GM12878 (cell line): ENCODE data around the gene LRP1. TPM values are rescaled to one million over a fixed set of nuclear protein-coding genes. Genes with fewer than 3 reads are reported as not detected.

ENCODE experiments used
- ATAC-seq: fragments of 200-7000 bp; cut with Tn5 transposase; 3 replicates; pipeline ENCODE4 v1.9.1; 2020; ENCODE audit warnings: mild to moderate bottlenecking, moderate library complexity
- BruUV-seq: library from RNA; stranded (reverse); fragments of 400-500 nt; replicated peaks from 2 replicates; lab custom pipeline; 2021; lab: Mats Ljungman, UMichigan
- CTCF ChIA-PET: fragments of 300-600 bp; sonication (Branson Sonifier 250); formaldehyde crosslinking; extraction: SDS; loops from one replicate; lab custom pipeline; 2021; ENCODE audit warnings: inconsistent platforms; lab: Yijun Ruan, JAX
- POLR2A ChIA-PET: fragments of 350-600 bp; formaldehyde crosslinking; extraction: SDS; loops from one replicate; lab custom pipeline; 2021; ENCODE audit warnings: inconsistent platforms; lab: Charles Lee
- RAD21 ChIA-PET: fragments of 300-600 bp; sonication (Branson Sonifier 250); formaldehyde crosslinking; loops from one replicate; lab custom pipeline; 2023; ENCODE audit warnings: antibody characterized with exemption; ENCODE audit not compliant: unreplicated experiment; lab: Charles Lee
- SMC1A ChIA-PET: fragments of 300-600 bp; sonication (Branson Sonifier 250); formaldehyde crosslinking; loops from one replicate; lab custom pipeline; 2023; ENCODE audit not compliant: unreplicated experiment, uncharacterized antibody; lab: Charles Lee
- DNase-seq: peaks from one replicate; pipeline ENCODE4 v3.0.0-alpha.2; 2011; ENCODE audit warnings: low read depth, low spot score
- FAIRE-seq: peaks from 3 replicates; lab custom pipeline; 2011; peaks lifted over from hg19 to GRCh38; lab: Jason Lieb, UNC
- H2AFZ ChIP-seq: 2 replicates; pipeline ENCODE4 v1.6.0; 2011; ENCODE audit warnings: low read depth, low read length, control low read depth; ENCODE audit not compliant: control insufficient read depth
- H3K27ac ChIP-seq: 2 replicates; pipeline ENCODE4 v1.5.1; 2011; ENCODE audit warnings: control low read depth; ENCODE audit not compliant: control insufficient read depth, insufficient read depth
- H3K27me3 ChIP-seq, 2 experiments: replicated peaks in 1 of 2; 2 replicates each; pipeline versions ENCODE4 v1.6.0 to v1.6.1; 2011; ENCODE audit warnings: low read length in 1 of 2; ENCODE audit not compliant: control insufficient read depth in 2 of 2, insufficient read depth in 2 of 2
- H3K36me3 ChIP-seq, 2 experiments: 2 replicates each; pipeline ENCODE4 v1.5.1; 2011; ENCODE audit warnings: low read length in 1 of 2; ENCODE audit not compliant: control insufficient read depth in 2 of 2, insufficient read depth in 2 of 2
- H3K4me1 ChIP-seq: 2 replicates; pipeline ENCODE4 v1.6.1; 2011; ENCODE audit warnings: mild to moderate bottlenecking, low read length, moderate library complexity, mixed read lengths; ENCODE audit not compliant: control insufficient read depth, insufficient read depth
- H3K4me2 ChIP-seq: 2 replicates; pipeline ENCODE4 v1.6.0; 2011; ENCODE audit warnings: control low read depth; ENCODE audit not compliant: control insufficient read depth, insufficient read depth
- H3K4me3 ChIP-seq: fragments of 200-600 bp; sonication (generic); 2 replicates; pipeline ENCODE4 v1.5.1; 2016
- H3K79me2 ChIP-seq: 2 replicates; pipeline ENCODE4 v1.6.0; 2011; ENCODE audit warnings: low read length; ENCODE audit not compliant: control insufficient read depth, insufficient read depth
- H3K9ac ChIP-seq: 2 replicates; pipeline ENCODE4 v1.8.0; 2011; ENCODE audit warnings: low read length, control low read depth, mixed read lengths; ENCODE audit not compliant: control insufficient read depth, insufficient read depth
- H3K9me3 ChIP-seq: replicated peaks from 3 replicates; pipeline ENCODE4 v1.5.1; 2011; ENCODE audit warnings: mild to moderate bottlenecking, low read length; ENCODE audit not compliant: control insufficient read depth, insufficient read depth
- H4K20me1 ChIP-seq: 2 replicates; pipeline ENCODE4 v1.6.0; 2011; ENCODE audit not compliant: control insufficient read depth, insufficient read depth
- ETV6 ChIP-seq, 2 experiments: fragments of 450-650 bp in 1 of 2; IDR thresholded peaks in 1 of 2; conservative IDR thresholded peaks in 1 of 2; 2 replicates each; pipeline ENCODE4 v1.6.1; 2014; ENCODE audit warnings: antibody characterized with exemption in 1 of 2, borderline replicate concordance in 1 of 2, low read depth in 1 of 2, mild to moderate bottlenecking in 1 of 2, moderate library complexity in 1 of 2
- JUND ChIP-seq: IDR thresholded peaks from 2 replicates; pipeline ENCODE4 v1.6.1; 2012; ENCODE audit warnings: low read depth, mild to moderate bottlenecking, low read length, improper control_type of control experiment, moderate library complexity
- RFX5 ChIP-seq: IDR thresholded peaks from 2 replicates; pipeline ENCODE4 v1.6.1; 2011; ENCODE audit warnings: low read depth, low read length, improper control_type of control experiment
- SMAD5 ChIP-seq: IDR thresholded peaks from 2 replicates; pipeline ENCODE4 v1.6.1; 2016; ENCODE audit warnings: antibody characterized with exemption, low read depth
- SPI1 ChIP-seq: IDR thresholded peaks from 2 replicates; pipeline ENCODE4 v1.6.1; 2011; ENCODE audit warnings: low read depth, mild to moderate bottlenecking, low read length, moderate library complexity, borderline replicate concordance; ENCODE audit not compliant: insufficient read depth
- TAF1 ChIP-seq: IDR thresholded peaks from 2 replicates; pipeline ENCODE4 v1.6.1; 2011; ENCODE audit warnings: mild to moderate bottlenecking, low read depth, low read length, borderline replicate concordance
- TCF12 ChIP-seq: IDR thresholded peaks from 2 replicates; pipeline ENCODE4 v1.6.1; 2011; ENCODE audit warnings: low read depth, mild to moderate bottlenecking, low read length
- YY1 ChIP-seq: IDR thresholded peaks from 2 replicates; pipeline ENCODE4 v1.6.1; 2011; ENCODE audit warnings: low read depth, mild to moderate bottlenecking, low read length
- WGBS: methylation state at CpG from one replicate; pipeline ENCODE4 v1.1.6; 2016; ENCODE audit warnings: low lambda C conversion rate; ENCODE audit not compliant: insufficient replicate concordance, insufficient coverage; ENCODE audit errors: missing lambda C conversion rate; 5-methylcytosine and 5-hydroxymethylcytosine counted together
- in situ Hi-C: fragments of 300-500 bp; cut with MboI; formaldehyde crosslinking; loops from 9 replicates; pipeline ENCODE4 v1.14.3; 2018; ENCODE audit warnings: mixed read lengths
- intact Hi-C: fragments of 100-400 bp; cut with micrococcal nuclease; formaldehyde crosslinking; loops from one replicate; pipeline ENCODE4 v1.14.2; 2022; ENCODE audit not compliant: unreplicated experiment
- polyA plus RNA-seq, 11 experiments: library from polyadenylated mRNA; depleted of rRNA in 4 of 11; unstranded in 6 of 11; stranded (reverse) in 5 of 11; fragments of >200 nt; fragmentation: Nextera tagmentation in 4 of 11; fragmentation: Illumina TruSeq in 1 of 11; extraction: Ambion mirVana in 4 of 11; extraction: Trizol in 1 of 11; gene quantifications; 1 replicate in 1 of 11; 2 replicates in 10 of 11; pipeline versions ENCODE4 v1.2.1 to v1.2.3, GENCODE V29; 2011 to 2016; ENCODE audit warnings: inconsistent platforms in 2 of 11, missing spikeins in 2 of 11, low read depth in 1 of 11
- total RNA-seq, 4 experiments: library from RNA; depleted of rRNA in 3 of 4; stranded (reverse); fragments of >200 nt in 3 of 4; fragmentation: Illumina TruSeq in 1 of 4; extraction: Trizol in 1 of 4; gene quantifications; 2 replicates each; pipeline versions ENCODE4 v1.2.1 to v1.2.3, GENCODE V29; 2013 to 2021
- TF ChIP-seq, protein P1 (sequence below): IDR thresholded peaks from 2 replicates; pipeline ENCODE4 v1.6.1; 2011; ENCODE audit warnings: low read depth, mild to moderate bottlenecking, low read length, moderate library complexity, borderline replicate concordance; ENCODE audit errors: extremely low read depth
- TF ChIP-seq, protein P2 (sequence below): fragments of 450-650 bp; IDR thresholded peaks from 2 replicates; pipeline ENCODE4 v1.6.1; 2016; ENCODE audit warnings: mild to moderate bottlenecking, moderate library complexity, borderline replicate concordance

LRP1 gene
- total and polyA plus RNA-seq, 10 of the 15 experiments (the other 5 are each of a cell fraction or from before 2014, with no cell fraction given) = under 0.01 to 1.1 (median 0.20) TPM; not detected in 2

DNA sequence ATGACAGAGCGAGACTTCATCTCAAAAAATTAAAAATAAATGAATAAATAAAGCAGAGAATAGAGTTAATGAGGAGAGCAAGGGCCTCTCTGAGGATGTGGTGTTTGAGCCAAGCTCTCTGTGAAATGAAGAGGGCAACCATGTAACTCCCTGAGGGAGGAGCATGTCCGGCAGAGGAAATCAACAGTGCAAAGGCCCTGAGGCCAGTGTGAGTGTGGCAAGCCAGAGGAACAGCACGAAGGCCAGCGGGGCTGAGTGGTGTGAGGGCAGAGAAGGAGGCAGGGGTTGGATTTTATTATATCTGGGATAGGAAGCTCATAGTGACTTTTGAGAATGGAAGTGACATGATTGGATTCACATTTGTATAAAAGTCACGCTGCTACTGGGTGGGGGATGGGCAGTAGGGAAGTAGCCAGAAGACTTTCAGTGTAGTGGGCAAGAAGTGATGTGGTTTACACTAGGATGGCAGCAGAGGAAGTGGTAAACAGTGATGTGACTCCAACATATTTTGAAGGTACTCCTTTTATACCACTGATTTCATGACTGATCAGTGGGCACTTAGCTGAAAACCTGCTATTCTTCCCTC, 29.4 kb downstream of the LRP1 start:
- H3K4me2 ChIP-seq = no peak overlapping the region
- ChIA-PET RAD21 (no interaction called here), POLR2A (no interaction called here), SMC1A (interaction anchor here (1.4 kb wide), 1 partner anchor 43 kb away, joined by 3 read pairs; no protein-coding TSS in a partner anchor), CTCF (interaction anchor here (0.9 to 1.2 kb wide), 3 partner anchors 18 to 25 kb away, joined by 3 read pairs; no protein-coding TSS in a partner anchor)
- FAIRE-seq (no peak), DNase-seq (no peak), ATAC-seq (no peak)
- H3K79me2 ChIP-seq = no peaks in the 10 kb centered on the region
- H3K9me3 ChIP-seq = no peaks in the 10 kb centered on the region
- 51% methylated on average over 5 of the region's 5 CpGs for WGBS
- peaks cover 4% of the 10 kb centered on the region; the same call in 1 of the 2 replicates for H3K4me1 ChIP-seq
- H3K27ac ChIP-seq = no peak overlapping the region
- no peaks in the 10 kb centered on the region for H4K20me1 ChIP-seq
- no peak overlapping the region for H3K4me3 ChIP-seq
- intact Hi-C loops (no loop called here), in situ Hi-C loops (no loop called here)
- H2AFZ ChIP-seq = no peak overlapping the region
- TF ChIP-seq JUND = no peak
- TF ChIP-seq SPI1 = peak; percentile 14; the same call in 1 of the 2 replicates
- H3K27me3 ChIP-seq = no peaks in the 10 kb centered on the region
- H3K9ac ChIP-seq = no peak overlapping the region
- BruUV-seq = no TSS peak
- no peaks in the 10 kb centered on the region for H3K36me3 ChIP-seq

DNA sequence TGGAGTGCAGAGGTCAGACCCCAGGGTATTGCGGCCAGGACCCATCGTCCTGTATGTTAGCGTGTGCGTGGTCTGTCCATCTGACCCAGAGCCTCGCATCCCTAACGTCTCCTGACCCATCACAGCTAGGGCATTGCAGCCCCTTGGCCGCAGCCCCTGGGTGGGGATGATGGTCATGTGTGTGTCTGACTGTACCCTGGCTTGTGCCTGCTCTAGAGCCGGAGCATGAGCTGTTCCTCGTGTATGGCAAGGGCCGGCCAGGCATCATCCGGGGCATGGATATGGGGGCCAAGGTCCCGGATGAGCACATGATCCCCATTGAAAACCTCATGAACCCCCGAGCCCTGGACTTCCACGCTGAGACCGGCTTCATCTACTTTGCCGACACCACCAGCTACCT, 29.9 kb downstream of the LRP1 start:
- DNase-seq = no peak
- no peaks in the 10 kb centered on the region for H3K27me3 ChIP-seq
- H3K4me3 ChIP-seq = no peak overlapping the region
- ChIA-PET CTCF (interaction anchor here (1.0 to 1.2 kb wide), 3 partner anchors 24 to 34 kb away, joined by 3 to 4 read pairs (median 3); no protein-coding TSS in a partner anchor), POLR2A (no interaction called here)
- no peak for FAIRE-seq
- in situ Hi-C loops = no loop called here
- ATAC-seq = no peak
- intact Hi-C loops = no loop called here
- TF ChIP-seq ETV6 (conservative IDR thresholded peaks at IDR 0.05 in 1 of 2, IDR thresholded peaks at IDR 0.05 in 1 of 2; ENCODE audit: borderline replicate concordance in 1 of 2, low read depth in 1 of 2) (no peak), YY1 (no peak), TAF1 (no peak), RFX5 (no peak), TCF12 (no peak), SMAD5 (no peak)
- TF ChIP-seq, protein P1, sequence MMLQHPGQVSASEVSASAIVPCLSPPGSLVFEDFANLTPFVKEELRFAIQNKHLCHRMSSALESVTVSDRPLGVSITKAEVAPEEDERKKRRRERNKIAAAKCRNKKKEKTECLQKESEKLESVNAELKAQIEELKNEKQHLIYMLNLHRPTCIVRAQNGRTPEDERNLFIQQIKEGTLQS = no peak
- TF ChIP-seq, protein P2, sequence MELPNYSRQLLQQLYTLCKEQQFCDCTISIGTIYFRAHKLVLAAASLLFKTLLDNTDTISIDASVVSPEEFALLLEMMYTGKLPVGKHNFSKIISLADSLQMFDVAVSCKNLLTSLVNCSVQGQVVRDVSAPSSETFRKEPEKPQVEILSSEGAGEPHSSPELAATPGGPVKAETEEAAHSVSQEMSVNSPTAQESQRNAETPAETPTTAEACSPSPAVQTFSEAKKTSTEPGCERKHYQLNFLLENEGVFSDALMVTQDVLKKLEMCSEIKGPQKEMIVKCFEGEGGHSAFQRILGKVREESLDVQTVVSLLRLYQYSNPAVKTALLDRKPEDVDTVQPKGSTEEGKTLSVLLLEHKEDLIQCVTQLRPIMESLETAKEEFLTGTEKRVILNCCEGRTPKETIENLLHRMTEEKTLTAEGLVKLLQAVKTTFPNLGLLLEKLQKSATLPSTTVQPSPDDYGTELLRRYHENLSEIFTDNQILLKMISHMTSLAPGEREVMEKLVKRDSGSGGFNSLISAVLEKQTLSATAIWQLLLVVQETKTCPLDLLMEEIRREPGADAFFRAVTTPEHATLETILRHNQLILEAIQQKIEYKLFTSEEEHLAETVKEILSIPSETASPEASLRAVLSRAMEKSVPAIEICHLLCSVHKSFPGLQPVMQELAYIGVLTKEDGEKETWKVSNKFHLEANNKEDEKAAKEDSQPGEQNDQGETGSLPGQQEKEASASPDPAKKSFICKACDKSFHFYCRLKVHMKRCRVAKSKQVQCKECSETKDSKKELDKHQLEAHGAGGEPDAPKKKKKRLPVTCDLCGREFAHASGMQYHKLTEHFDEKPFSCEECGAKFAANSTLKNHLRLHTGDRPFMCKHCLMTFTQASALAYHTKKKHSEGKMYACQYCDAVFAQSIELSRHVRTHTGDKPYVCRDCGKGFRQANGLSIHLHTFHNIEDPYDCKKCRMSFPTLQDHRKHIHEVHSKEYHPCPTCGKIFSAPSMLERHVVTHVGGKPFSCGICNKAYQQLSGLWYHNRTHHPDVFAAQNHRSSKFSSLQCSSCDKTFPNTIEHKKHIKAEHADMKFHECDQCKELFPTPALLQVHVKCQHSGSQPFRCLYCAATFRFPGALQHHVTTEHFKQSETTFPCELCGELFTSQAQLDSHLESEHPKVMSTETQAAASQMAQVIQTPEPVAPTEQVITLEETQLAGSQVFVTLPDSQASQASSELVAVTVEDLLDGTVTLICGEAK = no peak
- TF ChIP-seq, all 136 proteins: peak for 0
- Histone ChIP-seq H3K4me1 (peaks cover 4% of the 10 kb centered on the region; the same call in 1 of the 2 replicates), H3K36me3 (no peaks in the 10 kb centered on the region), H3K9ac (no peak overlapping the region), H3K27ac (no peak overlapping the region), H2AFZ (no peak overlapping the region), H4K20me1 (no peaks in the 10 kb centered on the region), H3K9me3 (no peaks in the 10 kb centered on the region), H3K79me2 (no peaks in the 10 kb centered on the region), H3K4me2 (no peak overlapping the region)
- ChIA-PET RAD21 (no interaction called here), SMC1A (interaction anchor here (1.4 kb wide), 1 partner anchor 43 kb away, joined by 3 read pairs; no protein-coding TSS in a partner anchor)
- WGBS = 66% methylated on average over 16 of the region's 16 CpGs
- BruUV-seq = no TSS peak
